ENCODE results near the gene MND1. TPM values are rescaled to one million over a fixed set of nuclear protein-coding genes. Genes with fewer than 3 reads are reported as not detected.

Gene MND1
- total RNA-seq, 2 experiments from 2014 or later = 0.42 TPM; not detected in 1

- no peaks in the 10 kb centered on the region for H3K27me3 ChIP-seq (ENCODE audit: control insufficient read depth in 1 of 2, insufficient read depth in 2 of 2, low read length in 2 of 2)
- no peak overlapping the region for H3K4me3 ChIP-seq (ENCODE audit: low read length)
- DNase-seq (no peak), ATAC-seq (ENCODE audit: poor library complexity) (no peak)
- no peak for TF ChIP-seq CTCF (IDR thresholded peaks at IDR 0.05)
- CTCF ChIA-PET = no interaction called here
- Mint-ChIP-seq H3K36me3 (ENCODE audit: low read depth) (no peaks in the 10 kb centered on the region), H3K4me1 (ENCODE audit: low read depth) (peaks cover 16% of the 10 kb centered on the region), H3K27ac (no peak overlapping the region), H3K4me3 (no peak overlapping the region), H3K9me3 (no peaks in the 10 kb centered on the region), H3K27me3 (no peaks in the 10 kb centered on the region)
- POLR2A ChIA-PET = interaction anchor here (0.9 kb wide), 1 partner anchor 13 kb away, joined by 4 read pairs; no protein-coding TSS in a partner anchor
- H3K36me3 ChIP-seq (ENCODE audit: insufficient read depth, low read length) = no peaks in the 10 kb centered on the region
- H3K27ac ChIP-seq (ENCODE audit: low read depth in 1 of 2, low read length in 2 of 2) = no peak overlapping the region
- intact Hi-C loops (cut with DNase I, micrococcal nuclease) = no loop called here
- H3K9me3 ChIP-seq (ENCODE audit: control insufficient read depth in 1 of 2, insufficient read depth in 1 of 2, low read length in 2 of 2) = no peaks in the 10 kb centered on the region
- H3K4me1 ChIP-seq (ENCODE audit: insufficient read depth, low read length) = peaks cover 14% of the 10 kb centered on the region
Measured at GRCh38 chr4:153420361-153420760, 75.9 kb downstream of the MND1 start.

GRCh38 chr4:153421941-153422340 is 77.5 kb downstream of the MND1 start:
- DNase-seq = no peak
- Histone ChIP-seq H3K36me3 (ENCODE audit: insufficient read depth, low read length) (no peaks in the 10 kb centered on the region), H3K4me1 (ENCODE audit: insufficient read depth, low read length) (peaks cover 26% of the 10 kb centered on the region), H3K27me3 (ENCODE audit: control insufficient read depth in 1 of 2, insufficient read depth in 2 of 2, low read length in 2 of 2) (no peaks in the 10 kb centered on the region), H3K27ac (ENCODE audit: low read depth in 1 of 2, low read length in 2 of 2) (no peak overlapping the region), H3K9me3 (ENCODE audit: control insufficient read depth in 1 of 2, insufficient read depth in 1 of 2, low read length in 2 of 2) (no peaks in the 10 kb centered on the region), H3K4me3 (ENCODE audit: low read length) (no peak overlapping the region)
- Mint-ChIP-seq H3K9me3 (no peaks in the 10 kb centered on the region), H3K27ac (no peak overlapping the region), H3K4me1 (ENCODE audit: low read depth) (peaks cover 25% of the 10 kb centered on the region), H3K4me3 (no peak overlapping the region), H3K27me3 (no peaks in the 10 kb centered on the region), H3K36me3 (ENCODE audit: low read depth) (no peaks in the 10 kb centered on the region)
- ChIA-PET CTCF (no interaction called here), POLR2A (interaction anchor here (0.6 to 0.9 kb wide), 4 partner anchors 11 to 170 kb away, joined by 3 read pairs; no protein-coding TSS in a partner anchor)
- no peak for ATAC-seq (ENCODE audit: poor library complexity)
- no peak for TF ChIP-seq CTCF (IDR thresholded peaks at IDR 0.05)
- intact Hi-C loops (cut with DNase I, micrococcal nuclease) = no loop called here

GRCh38 chr4:153426207-153426885 is 81.9 kb downstream of the MND1 start:
- peak overlapping the region; percentile 96 for H3K27ac Mint-ChIP-seq
- CTCF ChIA-PET = interaction anchor here (1.4 to 1.7 kb wide), 2 partner anchors 42 to 147 kb away, joined by 5 to 6 read pairs; no protein-coding TSS in a partner anchor

More at GRCh38 chr4:153426207-153426885, 81.9 kb downstream of the MND1 start:
- Histone ChIP-seq H3K27me3 (ENCODE audit: control insufficient read depth in 1 of 2, insufficient read depth in 2 of 2, low read length in 2 of 2) (no peaks in the 10 kb centered on the region), H3K4me3 (ENCODE audit: low read length) (no peak overlapping the region), H3K4me1 (ENCODE audit: insufficient read depth, low read length) (peaks cover 44% of the 10 kb centered on the region), H3K27ac (ENCODE audit: low read depth in 1 of 2, low read length in 2 of 2) (peak overlapping the region; percentile 58 to 61), H3K9me3 (ENCODE audit: control insufficient read depth in 1 of 2, insufficient read depth in 1 of 2, low read length in 2 of 2) (no peaks in the 10 kb centered on the region), H3K36me3 (ENCODE audit: insufficient read depth, low read length) (no peaks in the 10 kb centered on the region)
- Mint-ChIP-seq H3K4me1 (ENCODE audit: low read depth) (peaks cover 57% of the 10 kb centered on the region), H3K4me3 (peak overlapping the region; percentile 50), H3K9me3 (no peaks in the 10 kb centered on the region), H3K27me3 (no peaks in the 10 kb centered on the region), H3K36me3 (ENCODE audit: low read depth) (no peaks in the 10 kb centered on the region)
- intact Hi-C loops (cut with DNase I, micrococcal nuclease) = loop anchor here in 1 of 2 experiments (2.0 to 5.0 kb wide), 2 partner anchors 40 to 96 kb away; partner anchors contain the start of gene TMEM131L
- ATAC-seq (ENCODE audit: poor library complexity) (peak; percentile 73), DNase-seq (peak in 5 of 14 experiments; percentile 10 to 74 (median 68))
- TF ChIP-seq CTCF (IDR thresholded peaks at IDR 0.05) = no peak
- POLR2A ChIA-PET = interaction anchor here (0.7 to 2.9 kb wide), 14 partner anchors 9 to 150 kb away, joined by 3 to 55 read pairs (median 4); partner anchors contain the start of gene TMEM131L

Data from CD4-positive, alpha-beta T cell (primary cell).